ENCODE measurements around the gene KLHL29. TPM values are rescaled to one million over a fixed set of nuclear protein-coding genes. Genes with fewer than 3 reads are reported as not detected.

KLHL29 gene
- total RNA-seq, 2 experiments from 2014 or later: 0.23 to 0.66 TPM

GRCh38 chr2:23427350-23427749, 42.4 kb downstream of the KLHL29 start:
- no TSS peak for BruUV-seq (replicated peaks)
- Histone ChIP-seq H3K27ac (ENCODE audit: low read depth, low read length, poor library complexity, severe bottlenecking) (no peak overlapping the region), H3K4me1 (ENCODE audit: insufficient read depth, low read length, poor library complexity, severe bottlenecking) (no peaks in the 10 kb centered on the region), H3K36me3 (ENCODE audit: insufficient read depth, low read length) (no peaks in the 10 kb centered on the region), H3K9me2 (ENCODE audit: insufficient read depth, low read length) (no peaks in the 10 kb centered on the region), H3K9me3 (ENCODE audit: low read length) (no peaks in the 10 kb centered on the region), H3K4me3 (ENCODE audit: low read depth, low read length, poor library complexity, severe bottlenecking) (no peak overlapping the region), H4K20me1 (ENCODE audit: insufficient read depth, low read length) (no peaks in the 10 kb centered on the region), H2AFZ (ENCODE audit: low read length) (no peak overlapping the region), H3K79me2 (ENCODE audit: insufficient read depth, low read depth, low read length) (no peaks in the 10 kb centered on the region), H3K4me2 (ENCODE audit: low read length) (no peak overlapping the region)
- TF ChIP-seq EZH2phosphoT487 (IDR thresholded peaks at IDR 0.05; ENCODE audit: borderline replicate concordance, low read depth, low read length) (no peak), CTCF (conservative IDR thresholded peaks at IDR 0.05; ENCODE audit: low read length) (no peak)
- ChIA-PET CTCF (ENCODE audit: unreplicated experiment) (no interaction called here), POLR2A (no interaction called here)
- DNase-seq (ENCODE audit: low spot score): no peak
- intact Hi-C loops (cut with micrococcal nuclease; ENCODE audit: unreplicated experiment): no loop called here

DNA sequence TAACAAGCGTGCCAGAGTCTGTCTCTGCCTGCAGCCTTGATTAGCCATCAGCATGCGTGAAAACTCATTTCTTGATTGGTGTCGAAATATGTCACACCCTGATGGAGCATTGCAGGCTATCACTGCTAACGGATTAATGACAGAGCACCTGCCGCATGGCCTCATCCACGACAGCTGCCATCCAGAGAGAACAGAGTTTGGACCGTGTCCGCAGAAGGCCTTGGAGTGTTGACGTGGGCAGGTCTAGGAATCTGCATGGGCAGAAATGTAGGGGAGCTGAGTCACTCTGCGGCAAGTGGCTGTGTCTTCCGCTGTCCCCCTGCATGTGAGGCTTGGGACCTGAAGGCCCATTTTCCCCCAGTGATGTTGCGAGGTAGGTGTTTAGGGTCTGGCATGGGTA, 43.0 kb downstream of the KLHL29 start:
- BruUV-seq (replicated peaks): no TSS peak
- Histone ChIP-seq H2AFZ (ENCODE audit: low read length) (no peak overlapping the region), H3K4me3 (ENCODE audit: low read depth, low read length, poor library complexity, severe bottlenecking) (no peak overlapping the region), H3K79me2 (ENCODE audit: insufficient read depth, low read depth, low read length) (no peaks in the 10 kb centered on the region), H3K27ac (ENCODE audit: low read depth, low read length, poor library complexity, severe bottlenecking) (no peak overlapping the region), H3K36me3 (ENCODE audit: insufficient read depth, low read length) (no peaks in the 10 kb centered on the region), H4K20me1 (ENCODE audit: insufficient read depth, low read length) (no peaks in the 10 kb centered on the region), H3K9me3 (ENCODE audit: low read length) (no peaks in the 10 kb centered on the region), H3K9me2 (ENCODE audit: insufficient read depth, low read length) (no peaks in the 10 kb centered on the region), H3K4me2 (ENCODE audit: low read length) (no peak overlapping the region), H3K4me1 (ENCODE audit: insufficient read depth, low read length, poor library complexity, severe bottlenecking) (no peaks in the 10 kb centered on the region)
- no peak for TF ChIP-seq EZH2phosphoT487 (IDR thresholded peaks at IDR 0.05; ENCODE audit: borderline replicate concordance, low read depth, low read length)
- TF ChIP-seq CTCF (conservative IDR thresholded peaks at IDR 0.05; ENCODE audit: low read length): no peak
- ChIA-PET POLR2A (interaction anchor here (0.6 kb wide), 1 partner anchor 70 kb away, joined by 3 read pairs; no protein-coding TSS in a partner anchor), CTCF (ENCODE audit: unreplicated experiment) (no interaction called here)
- no peak for DNase-seq (ENCODE audit: low spot score)
- intact Hi-C loops (cut with micrococcal nuclease; ENCODE audit: unreplicated experiment): no loop called here

DNA sequence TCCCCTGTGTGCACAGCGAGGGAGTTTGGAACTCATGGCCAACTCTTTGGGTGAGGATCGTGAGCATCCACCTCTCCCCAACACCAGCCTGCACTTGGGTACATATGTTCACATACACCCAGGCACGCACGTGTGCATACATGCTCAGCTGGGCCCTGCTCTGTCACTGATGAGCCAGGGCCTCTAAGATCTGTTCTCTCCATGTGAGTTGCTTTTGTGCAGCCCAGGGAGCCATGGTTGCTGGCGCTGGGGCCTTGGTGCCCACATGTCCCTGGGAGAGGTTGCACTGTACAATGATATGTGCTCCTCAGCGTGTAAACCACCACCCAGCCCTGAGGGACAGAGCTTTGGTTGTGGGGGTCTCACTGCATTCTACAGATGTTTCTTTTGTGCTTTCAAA, 44.1 kb downstream of the KLHL29 start:
- H3K36me3 ChIP-seq (ENCODE audit: insufficient read depth, low read length): no peaks in the 10 kb centered on the region
- no peaks in the 10 kb centered on the region for H3K79me2 ChIP-seq (ENCODE audit: insufficient read depth, low read depth, low read length)
- no peak overlapping the region for H3K4me2 ChIP-seq (ENCODE audit: low read length)
- intact Hi-C loops (cut with micrococcal nuclease; ENCODE audit: unreplicated experiment): no loop called here
- ChIA-PET POLR2A (no interaction called here), CTCF (ENCODE audit: unreplicated experiment) (no interaction called here)
- no peak overlapping the region for H3K4me3 ChIP-seq (ENCODE audit: low read depth, low read length, poor library complexity, severe bottlenecking)
- H3K27ac ChIP-seq (ENCODE audit: low read depth, low read length, poor library complexity, severe bottlenecking): no peak overlapping the region
- BruUV-seq (replicated peaks): no TSS peak
- no peak overlapping the region for H2AFZ ChIP-seq (ENCODE audit: low read length)
- TF ChIP-seq EZH2phosphoT487 (IDR thresholded peaks at IDR 0.05; ENCODE audit: borderline replicate concordance, low read depth, low read length) (no peak), CTCF (conservative IDR thresholded peaks at IDR 0.05; ENCODE audit: low read length) (no peak)
- DNase-seq (ENCODE audit: low spot score): no peak
- no peaks in the 10 kb centered on the region for H3K9me2 ChIP-seq (ENCODE audit: insufficient read depth, low read length)
- H4K20me1 ChIP-seq (ENCODE audit: insufficient read depth, low read length): no peaks in the 10 kb centered on the region
- no peaks in the 10 kb centered on the region for H3K4me1 ChIP-seq (ENCODE audit: insufficient read depth, low read length, poor library complexity, severe bottlenecking)
- H3K9me3 ChIP-seq (ENCODE audit: low read length): no peaks in the 10 kb centered on the region

Data from OCI-LY7 (cell line).